BLaER1 (cell line): ENCODE measurements around the gene SYNE1.
"Not testable (repeated sequence)": the region's sequence is repeated elsewhere in the genome, so short reads cannot be mapped to it uniquely, and the experiment has no call there.

Experiments
- H3K27ac ChIP-seq: shearing (Covaris generic); formaldehyde crosslinking; 2 replicates; pipeline ENCODE4 v1.8.1; 2022
- H3K27me3 ChIP-seq: shearing (Covaris generic); formaldehyde crosslinking; 2 replicates; pipeline ENCODE4 v1.8.1; 2022
- H3K36me3 ChIP-seq: shearing (Covaris generic); formaldehyde crosslinking; 2 replicates; pipeline ENCODE4 v1.8.1; 2022
- H3K4me1 ChIP-seq: shearing (Covaris generic); formaldehyde crosslinking; 2 replicates; pipeline ENCODE4 v1.8.1; 2022
- H3K4me2 ChIP-seq: shearing (Covaris generic); formaldehyde crosslinking; 2 replicates; pipeline ENCODE4 v1.8.1; 2022
- H3K4me3 ChIP-seq: shearing (Covaris generic); formaldehyde crosslinking; 2 replicates; pipeline ENCODE4 v1.8.1; 2022
- H3K9ac ChIP-seq: shearing (Covaris generic); formaldehyde crosslinking; 2 replicates; pipeline ENCODE4 v1.8.1; 2022
- H3K9me3 ChIP-seq: shearing (Covaris generic); formaldehyde crosslinking; 2 replicates; pipeline ENCODE4 v1.8.1; 2022
- H4K20me1 ChIP-seq: shearing (Covaris generic); formaldehyde crosslinking; 2 replicates; pipeline ENCODE4 v1.8.1; 2022
- Cebpa-rat ChIP-seq: shearing (Covaris generic); IDR thresholded peaks from 2 replicates; pipeline ENCODE4 v1.8.1; 2022

SYNE1 gene

GRCh38 chr6:152661776-152662175 lies 24.6 kb upstream of the SYNE1 start:
- H3K27ac ChIP-seq = no peak overlapping the region
- H4K20me1 ChIP-seq = no peaks in the 10 kb centered on the region

GRCh38 chr6:152651986-152652385 lies 14.8 kb upstream of the SYNE1 start:
- TF ChIP-seq Cebpa-rat = no peak

More at GRCh38 chr6:152661776-152662175, 24.6 kb upstream of the SYNE1 start:
- no peaks in the 10 kb centered on the region for H3K4me1 ChIP-seq
- no peaks in the 10 kb centered on the region for H3K9me3 ChIP-seq
- H3K27me3 ChIP-seq = no peaks in the 10 kb centered on the region
- TF ChIP-seq Cebpa-rat = no peak
- no peak overlapping the region for H3K4me3 ChIP-seq
- no peak overlapping the region for H3K9ac ChIP-seq
- no peaks in the 10 kb centered on the region for H3K36me3 ChIP-seq
- no peak overlapping the region for H3K4me2 ChIP-seq

GRCh38 chr6:152648105-152648504 lies 10.9 kb upstream of the SYNE1 start:
- no peaks in the 10 kb centered on the region for H3K27me3 ChIP-seq
- H3K4me1 ChIP-seq = no peaks in the 10 kb centered on the region
- no peak overlapping the region for H3K27ac ChIP-seq
- no peaks in the 10 kb centered on the region for H3K9me3 ChIP-seq
- H3K9ac ChIP-seq = no peak overlapping the region
- no peaks in the 10 kb centered on the region for H4K20me1 ChIP-seq
- no peaks in the 10 kb centered on the region for H3K36me3 ChIP-seq
- no peak for TF ChIP-seq Cebpa-rat
- H3K4me3 ChIP-seq = no peak overlapping the region
- H3K4me2 ChIP-seq = no peak overlapping the region

More at GRCh38 chr6:152651986-152652385, 14.8 kb upstream of the SYNE1 start:
- Histone ChIP-seq H4K20me1 (no peaks in the 10 kb centered on the region), H3K36me3 (no peaks in the 10 kb centered on the region), H3K9ac (no peak overlapping the region), H3K9me3 (no peaks in the 10 kb centered on the region), H3K4me3 (no peak overlapping the region), H3K27me3 (no peaks in the 10 kb centered on the region), H3K27ac (no peak overlapping the region), H3K4me2 (no peak overlapping the region), H3K4me1 (no peaks in the 10 kb centered on the region)

- not testable (repeated sequence) for H3K4me1 ChIP-seq, H3K4me3 ChIP-seq, H3K27me3 ChIP-seq, H3K9me3 ChIP-seq, H3K9ac ChIP-seq, H3K27ac ChIP-seq, H3K36me3 ChIP-seq, H3K4me2 ChIP-seq, H4K20me1 ChIP-seq
Measured at GRCh38 chr6:152646732-152647131, 9.6 kb upstream of the SYNE1 start.

GRCh38 chr6:152642578-152643375 lies 5.6 kb upstream of the SYNE1 start:
- no peaks in the 10 kb centered on the region for H4K20me1 ChIP-seq
- no peaks in the 10 kb centered on the region for H3K4me1 ChIP-seq
- H3K9ac ChIP-seq = no peak overlapping the region
- no peak overlapping the region for H3K4me2 ChIP-seq
- TF ChIP-seq Cebpa-rat = no peak
- H3K36me3 ChIP-seq = no peaks in the 10 kb centered on the region
- H3K27me3 ChIP-seq = no peaks in the 10 kb centered on the region
- no peak overlapping the region for H3K27ac ChIP-seq
- no peak overlapping the region for H3K4me3 ChIP-seq
- H3K9me3 ChIP-seq = no peaks in the 10 kb centered on the region

- Histone ChIP-seq H4K20me1 (no peaks in the 10 kb centered on the region), H3K9me3 (peaks cover 10% of the 10 kb centered on the region), H3K9ac (no peak overlapping the region), H3K4me1 (no peaks in the 10 kb centered on the region), H3K4me3 (no peak overlapping the region), H3K27me3 (no peaks in the 10 kb centered on the region), H3K4me2 (no peak overlapping the region), H3K27ac (no peak overlapping the region), H3K36me3 (no peaks in the 10 kb centered on the region)
- no peak for TF ChIP-seq Cebpa-rat
Measured at GRCh38 chr6:152636609-152637295, 410 bp downstream of the SYNE1 start.

- no peak overlapping the region for H3K9ac ChIP-seq
- H3K36me3 ChIP-seq = no peaks in the 10 kb centered on the region
- no peak overlapping the region for H3K27ac ChIP-seq
- H3K9me3 ChIP-seq = peaks cover 10% of the 10 kb centered on the region
- no peaks in the 10 kb centered on the region for H3K27me3 ChIP-seq
- no peaks in the 10 kb centered on the region for H4K20me1 ChIP-seq
- no peaks in the 10 kb centered on the region for H3K4me1 ChIP-seq
- no peak for TF ChIP-seq Cebpa-rat
- H3K4me2 ChIP-seq = no peak overlapping the region
- H3K4me3 ChIP-seq = no peak overlapping the region
Measured at GRCh38 chr6:152636021-152636608, 1.0 kb downstream of the SYNE1 start.

- H3K27me3 ChIP-seq = no peaks in the 10 kb centered on the region
- no peak overlapping the region for H3K4me2 ChIP-seq
- H3K4me3 ChIP-seq = no peak overlapping the region
- H3K9me3 ChIP-seq = peaks cover 10% of the 10 kb centered on the region
- H3K27ac ChIP-seq = no peak overlapping the region
- no peak for TF ChIP-seq Cebpa-rat
- H4K20me1 ChIP-seq = no peaks in the 10 kb centered on the region
- no peaks in the 10 kb centered on the region for H3K4me1 ChIP-seq
- no peak overlapping the region for H3K9ac ChIP-seq
- no peaks in the 10 kb centered on the region for H3K36me3 ChIP-seq
Measured at GRCh38 chr6:152634773-152635172, 2.4 kb downstream of the SYNE1 start.

- Histone ChIP-seq H3K36me3 (no peaks in the 10 kb centered on the region), H3K27me3 (no peaks in the 10 kb centered on the region), H3K4me1 (no peaks in the 10 kb centered on the region), H3K9me3 (peaks cover 10% of the 10 kb centered on the region), H3K4me3 (no peak overlapping the region), H3K27ac (no peak overlapping the region), H3K4me2 (no peak overlapping the region), H3K9ac (no peak overlapping the region), H4K20me1 (no peaks in the 10 kb centered on the region)
- no peak for TF ChIP-seq Cebpa-rat
Measured at GRCh38 chr6:152632121-152632782, 4.9 kb downstream of the SYNE1 start.

- H3K27me3 ChIP-seq = no peaks in the 10 kb centered on the region
- no peak overlapping the region for H3K9ac ChIP-seq
- no peak overlapping the region for H3K4me3 ChIP-seq
- no peaks in the 10 kb centered on the region for H3K4me1 ChIP-seq
- H4K20me1 ChIP-seq = no peaks in the 10 kb centered on the region
- H3K27ac ChIP-seq = no peak overlapping the region
- peaks cover under 1% of the 10 kb centered on the region; the same call in 1 of the 2 replicates for H3K9me3 ChIP-seq
- no peak overlapping the region for H3K4me2 ChIP-seq
- TF ChIP-seq Cebpa-rat = no peak
- H3K36me3 ChIP-seq = no peaks in the 10 kb centered on the region
Measured at GRCh38 chr6:152631376-152631775, 5.8 kb downstream of the SYNE1 start.
